ENCODE measurements around the gene ZNF641.

DNA sequence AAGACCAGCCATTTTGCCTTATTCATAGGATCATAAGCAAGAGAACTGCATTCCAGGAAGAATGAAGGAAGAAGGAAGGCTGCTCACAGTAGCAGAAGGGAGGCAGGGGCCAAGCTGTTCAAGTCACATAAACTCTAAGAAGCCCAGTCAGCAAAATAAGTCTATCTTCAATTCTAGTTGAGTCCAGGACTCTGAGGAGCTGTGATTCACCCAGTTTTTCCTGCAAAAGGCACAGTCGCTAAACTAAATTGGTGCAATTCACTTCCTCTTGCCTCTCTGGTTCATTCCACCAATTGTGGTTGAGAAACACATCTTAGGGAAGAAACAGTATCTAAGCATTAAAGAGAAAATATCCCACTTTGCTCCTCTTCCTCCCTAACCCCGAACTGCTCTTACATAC is 9.8 kb downstream of the ZNF641 start:
- TF ChIP-seq, protein P1, sequence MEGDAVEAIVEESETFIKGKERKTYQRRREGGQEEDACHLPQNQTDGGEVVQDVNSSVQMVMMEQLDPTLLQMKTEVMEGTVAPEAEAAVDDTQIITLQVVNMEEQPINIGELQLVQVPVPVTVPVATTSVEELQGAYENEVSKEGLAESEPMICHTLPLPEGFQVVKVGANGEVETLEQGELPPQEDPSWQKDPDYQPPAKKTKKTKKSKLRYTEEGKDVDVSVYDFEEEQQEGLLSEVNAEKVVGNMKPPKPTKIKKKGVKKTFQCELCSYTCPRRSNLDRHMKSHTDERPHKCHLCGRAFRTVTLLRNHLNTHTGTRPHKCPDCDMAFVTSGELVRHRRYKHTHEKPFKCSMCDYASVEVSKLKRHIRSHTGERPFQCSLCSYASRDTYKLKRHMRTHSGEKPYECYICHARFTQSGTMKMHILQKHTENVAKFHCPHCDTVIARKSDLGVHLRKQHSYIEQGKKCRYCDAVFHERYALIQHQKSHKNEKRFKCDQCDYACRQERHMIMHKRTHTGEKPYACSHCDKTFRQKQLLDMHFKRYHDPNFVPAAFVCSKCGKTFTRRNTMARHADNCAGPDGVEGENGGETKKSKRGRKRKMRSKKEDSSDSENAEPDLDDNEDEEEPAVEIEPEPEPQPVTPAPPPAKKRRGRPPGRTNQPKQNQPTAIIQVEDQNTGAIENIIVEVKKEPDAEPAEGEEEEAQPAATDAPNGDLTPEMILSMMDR (IDR thresholded peaks at IDR 0.05; ENCODE audit: low read length) = no peak
- TF ChIP-seq EZH2 (optimal IDR thresholded peaks at IDR 0.05; ENCODE audit: low read depth, low read length) = no peak

Measured in MM.1S (cell line).